NCI-H128 (cell line): ENCODE measurements around the gene CEP131.

Experiments
- DNase-seq: peaks from one replicate; lab custom pipeline; 2025; ENCODE audit not compliant: unreplicated experiment; lab: John Stamatoyannopoulos, UW

The CEP131 gene

GRCh38 chr17:81239714-81240555, 17.2 kb upstream of the CEP131 start:
- DNase-seq: no peak

- DNase-seq: peak; percentile 91
Measured at GRCh38 chr17:81238815-81239713, 16.3 kb upstream of the CEP131 start, which contains the start of the genes NDUFAF8 and TEPSIN. Gene NDUFAF8 (plus strand): TSS chr17:81239318. CDS start chr17:81239364, 46 bp downstream. Gene TEPSIN (minus strand): TSS chr17:81239055. CDS start chr17:81239033, 22 bp downstream.

- DNase-seq: no peak
Measured at GRCh38 chr17:81238490-81238814, 15.7 kb upstream of the CEP131 start.

DNA sequence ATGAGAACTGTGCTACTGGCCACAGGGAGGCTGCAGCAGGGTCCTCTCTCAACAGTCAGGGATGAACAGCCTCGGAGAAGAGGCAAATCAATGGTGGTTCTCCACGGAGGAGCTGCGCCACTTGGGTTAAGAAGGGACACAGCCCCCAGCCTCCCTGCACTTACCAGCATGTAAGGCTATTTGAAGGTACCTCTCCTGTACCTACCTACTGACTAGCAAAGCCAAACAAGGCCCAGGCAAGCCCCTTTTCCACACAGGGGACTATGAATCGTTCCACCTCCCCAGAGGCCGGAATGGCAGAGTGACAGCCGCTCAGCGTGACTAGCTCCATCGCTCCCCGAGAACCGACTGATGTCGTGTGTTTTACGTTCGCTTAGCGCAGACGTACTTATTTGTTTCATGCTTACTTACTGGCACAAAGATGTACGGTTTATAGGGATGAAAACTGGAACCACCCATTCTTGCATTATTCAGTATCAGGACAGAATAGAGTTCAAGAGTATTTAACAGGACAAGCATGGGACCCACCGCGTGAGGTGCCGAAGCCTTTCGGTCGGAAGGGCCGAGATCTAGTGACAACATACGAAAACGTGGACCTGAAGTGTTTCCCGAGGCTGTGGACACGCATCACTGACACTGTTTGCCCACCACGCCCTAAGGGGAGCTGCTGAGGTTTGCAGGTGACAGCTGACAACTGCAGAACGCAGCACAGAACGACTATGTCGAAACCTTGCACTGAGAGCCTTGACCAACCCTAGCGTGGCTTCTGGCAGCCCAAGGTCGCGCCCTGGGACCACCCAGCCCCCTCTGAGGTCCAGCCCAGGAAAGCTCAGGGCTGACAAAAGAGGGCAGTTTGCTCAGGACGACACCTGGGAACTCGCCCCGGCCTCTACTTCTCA, 15.1 kb upstream of the CEP131 start:
- DNase-seq: no peak

DNA sequence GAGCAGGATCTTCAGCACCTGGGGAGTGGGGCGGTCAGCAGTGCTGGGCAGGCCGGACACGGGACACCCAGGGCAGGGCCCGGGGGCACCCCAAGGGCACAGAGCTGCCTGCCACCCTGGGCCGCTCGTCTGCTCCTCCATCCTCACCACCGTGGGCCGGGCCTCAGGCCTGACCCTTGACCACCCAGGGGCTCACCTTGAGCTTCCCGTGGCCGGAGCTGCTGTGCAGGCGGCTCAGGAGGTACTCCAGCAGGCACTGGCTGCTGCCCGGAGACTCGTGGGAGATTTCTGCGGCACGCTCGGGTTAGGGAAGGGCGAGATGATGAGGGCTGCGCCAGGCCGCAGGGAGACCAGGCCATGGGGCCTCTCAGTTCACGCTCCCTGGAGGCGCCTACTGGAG, 14.0 kb upstream of the CEP131 start:
- no peak for DNase-seq

- no peak for DNase-seq
Measured at GRCh38 chr17:81235822-81236740, 13.3 kb upstream of the CEP131 start.

- DNase-seq: no peak
Measured at GRCh38 chr17:81234940-81235821, 12.4 kb upstream of the CEP131 start.

DNA sequence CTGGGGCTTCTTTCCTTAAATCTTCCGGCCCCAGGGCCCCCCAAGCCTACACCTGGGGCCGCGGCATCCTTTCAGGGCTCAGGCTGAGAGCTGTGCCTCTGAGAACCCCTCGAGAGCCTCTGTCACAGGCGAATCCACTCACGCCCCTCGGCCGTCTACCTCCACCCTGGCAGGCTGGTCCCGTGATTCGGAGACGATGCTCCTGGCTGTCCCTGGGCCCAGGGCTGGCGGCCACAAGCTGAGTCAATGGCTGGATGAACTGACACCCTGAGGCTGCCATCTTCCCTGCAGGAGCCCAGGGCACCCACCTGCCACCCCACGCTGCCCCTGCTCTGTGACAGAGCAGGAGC, 11.7 kb upstream of the CEP131 start:
- no peak for DNase-seq

GRCh38 chr17:81233811-81234505, 11.2 kb upstream of the CEP131 start:
- no peak for DNase-seq

DNA sequence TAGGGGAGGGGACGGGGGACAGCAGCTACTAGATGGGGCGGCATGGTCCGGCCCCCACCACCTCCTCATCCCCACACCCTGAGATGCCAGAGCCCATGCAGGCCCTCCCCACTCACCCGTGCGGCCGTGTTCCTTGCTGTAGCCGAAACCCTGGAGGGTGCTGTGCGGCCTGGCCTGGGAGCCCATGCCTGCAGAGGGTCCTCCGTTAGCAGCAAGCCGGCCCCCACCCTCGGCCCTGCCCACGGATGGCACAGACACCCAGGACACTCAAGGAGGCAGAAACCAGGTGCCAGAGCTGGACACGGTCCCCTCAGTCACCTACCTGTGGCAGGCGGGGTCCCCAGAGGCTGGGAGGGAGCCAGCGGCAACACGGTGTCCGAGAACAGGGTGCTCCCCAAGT, 10.6 kb upstream of the CEP131 start:
- DNase-seq: no peak

DNA sequence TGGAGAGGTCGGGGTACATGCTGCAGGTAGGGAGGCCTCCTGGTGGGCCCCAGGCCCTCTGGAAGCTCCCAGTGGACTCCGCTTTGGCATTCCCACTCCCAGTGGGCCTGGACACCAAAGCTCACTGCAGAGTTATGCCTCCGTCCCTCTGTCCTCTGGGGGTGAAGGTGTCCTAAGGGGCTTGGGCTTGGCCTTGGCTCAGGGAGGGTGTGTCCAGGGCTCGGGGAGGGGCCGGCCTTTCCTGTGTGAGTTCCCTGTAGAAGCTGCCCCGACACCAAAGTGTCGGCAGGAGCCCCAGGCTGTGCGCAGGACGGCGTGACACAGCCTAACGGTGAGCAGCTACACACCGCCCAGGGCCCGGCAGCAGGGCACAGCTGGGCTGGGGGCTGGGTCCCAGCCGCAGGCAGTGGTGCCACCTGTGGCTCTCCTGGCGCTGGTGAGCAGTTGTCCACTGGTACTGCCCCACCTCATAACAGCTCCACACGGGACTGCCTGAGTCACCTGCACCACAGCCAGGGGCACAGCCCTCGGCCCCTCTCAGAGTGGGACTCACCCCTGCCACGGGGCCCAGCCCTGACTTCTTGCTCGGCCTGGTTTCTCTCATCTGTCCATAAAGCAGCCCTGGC, 10.0 kb upstream of the CEP131 start:
- DNase-seq: no peak

- DNase-seq: no peak
Measured at GRCh38 chr17:81231766-81232581, 9.2 kb upstream of the CEP131 start.

DNA sequence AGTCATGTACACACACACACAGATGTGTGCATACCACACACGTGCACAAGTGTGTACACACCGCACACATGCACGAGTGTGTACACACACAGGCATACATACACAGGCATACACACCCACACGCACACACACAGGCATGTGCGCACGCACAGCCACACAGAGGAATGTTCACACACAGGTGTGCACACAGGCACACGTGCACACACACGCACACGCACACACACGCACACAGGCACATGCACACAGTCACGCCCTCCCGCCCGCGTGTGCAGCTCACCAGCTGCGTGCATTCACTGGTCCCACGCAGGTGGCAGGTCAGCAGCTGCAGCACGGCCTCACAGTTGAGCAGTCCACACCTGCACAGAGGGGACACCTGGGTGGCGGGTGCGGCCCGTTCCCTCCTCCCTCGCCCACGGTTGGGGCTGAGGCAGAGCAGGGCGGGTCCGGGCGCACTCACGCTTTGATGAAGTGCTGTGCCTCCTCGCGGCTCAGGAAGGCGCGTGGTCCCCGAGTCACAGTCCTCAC, 8.4 kb upstream of the CEP131 start:
- DNase-seq: no peak

GRCh38 chr17:81230043-81230820, 7.5 kb upstream of the CEP131 start:
- no peak for DNase-seq

- no peak for DNase-seq
Measured at GRCh38 chr17:81229666-81229920, 6.8 kb upstream of the CEP131 start.
